HFFc6 (cell line): ENCODE data around the gene KRTAP1-1. TPM values are rescaled to one million over a fixed set of nuclear protein-coding genes. Genes with fewer than 3 reads are reported as not detected.
"Not testable (repeated sequence)": the region's sequence is repeated elsewhere in the genome, so short reads cannot be mapped to it uniquely, and the experiment has no call there.

Source experiments
- DNase-seq: peaks from one replicate; pipeline ENCODE4 v3.0.0-alpha.2; 2018
- H3K27ac Mint-ChIP-seq: 2 replicates; pipeline ENCODE4 v1.8.0; 2020; ENCODE audit warnings: mild to moderate bottlenecking, mixed read lengths
- H3K27me3 Mint-ChIP-seq: 2 replicates; pipeline ENCODE4 v1.8.0; 2021; ENCODE audit warnings: mild to moderate bottlenecking, moderate library complexity, mixed read lengths; ENCODE audit not compliant: insufficient read depth
- H3K36me3 Mint-ChIP-seq: 2 replicates; pipeline ENCODE4 v1.8.0; 2021; ENCODE audit warnings: low read depth, mixed read lengths
- H3K4me1 Mint-ChIP-seq: 2 replicates; pipeline ENCODE4 v1.8.0; 2020; ENCODE audit warnings: low read depth, mixed read lengths
- H3K4me3 Mint-ChIP-seq: 2 replicates; pipeline ENCODE4 v1.8.0; 2020; ENCODE audit warnings: mild to moderate bottlenecking, moderate library complexity, mixed read lengths
- H3K9me3 Mint-ChIP-seq: 2 replicates; pipeline ENCODE4 v1.8.0; 2020; ENCODE audit warnings: mild to moderate bottlenecking, mixed read lengths
- total RNA-seq, 6 experiments: library from RNA; stranded (reverse); fragmentation: NEBNext Ultra II Directional; extraction: Animal tissue kit (Norgen Biotek cat#: 25700); gene quantifications; 2 replicates in 1 of 6; 3 replicates in 5 of 6; pipeline ENCODE4 v1.2.3, GENCODE V29; 2021
- TF ChIP-seq, protein P1 (sequence below): fragments of 200-600 bp; sonication (generic); IDR thresholded peaks from 2 replicates; pipeline ENCODE4 v1.5.0; 2021; ENCODE audit warnings: antibody characterized with exemption, mild to moderate bottlenecking

The KRTAP1-1 gene
- total RNA-seq, 6 experiments from 2014 or later = 0.21 to 1.1 (median 0.50) TPM

DNA sequence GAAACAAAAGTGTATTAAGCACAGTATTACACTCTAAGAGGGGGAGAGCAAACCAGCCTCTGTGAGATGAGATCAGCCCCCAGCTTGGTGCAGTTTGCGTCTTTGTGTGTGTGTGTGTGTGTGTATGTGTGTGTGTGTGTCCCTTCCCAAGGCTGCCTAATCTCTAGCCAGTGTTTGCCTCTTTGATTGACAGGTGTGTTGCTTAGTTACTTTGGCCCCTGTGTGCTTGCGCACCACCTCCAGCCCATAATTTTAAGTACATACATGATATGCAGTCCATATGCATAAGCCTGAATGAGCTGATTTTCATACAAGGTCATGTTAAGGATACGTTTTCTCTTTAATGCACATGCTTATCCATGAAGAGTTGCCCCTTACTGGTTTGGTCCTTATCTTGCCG lies 39.5 kb downstream of the KRTAP1-1 start:
- H3K27me3 Mint-ChIP-seq = no peaks in the 10 kb centered on the region; the same call in 1 of the 2 replicates
- H3K36me3 Mint-ChIP-seq = no peaks in the 10 kb centered on the region
- TF ChIP-seq, protein P1, sequence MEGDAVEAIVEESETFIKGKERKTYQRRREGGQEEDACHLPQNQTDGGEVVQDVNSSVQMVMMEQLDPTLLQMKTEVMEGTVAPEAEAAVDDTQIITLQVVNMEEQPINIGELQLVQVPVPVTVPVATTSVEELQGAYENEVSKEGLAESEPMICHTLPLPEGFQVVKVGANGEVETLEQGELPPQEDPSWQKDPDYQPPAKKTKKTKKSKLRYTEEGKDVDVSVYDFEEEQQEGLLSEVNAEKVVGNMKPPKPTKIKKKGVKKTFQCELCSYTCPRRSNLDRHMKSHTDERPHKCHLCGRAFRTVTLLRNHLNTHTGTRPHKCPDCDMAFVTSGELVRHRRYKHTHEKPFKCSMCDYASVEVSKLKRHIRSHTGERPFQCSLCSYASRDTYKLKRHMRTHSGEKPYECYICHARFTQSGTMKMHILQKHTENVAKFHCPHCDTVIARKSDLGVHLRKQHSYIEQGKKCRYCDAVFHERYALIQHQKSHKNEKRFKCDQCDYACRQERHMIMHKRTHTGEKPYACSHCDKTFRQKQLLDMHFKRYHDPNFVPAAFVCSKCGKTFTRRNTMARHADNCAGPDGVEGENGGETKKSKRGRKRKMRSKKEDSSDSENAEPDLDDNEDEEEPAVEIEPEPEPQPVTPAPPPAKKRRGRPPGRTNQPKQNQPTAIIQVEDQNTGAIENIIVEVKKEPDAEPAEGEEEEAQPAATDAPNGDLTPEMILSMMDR = no peak
- no peak overlapping the region for H3K4me3 Mint-ChIP-seq
- H3K27ac Mint-ChIP-seq = no peak overlapping the region
- peaks cover 30% of the 10 kb centered on the region for H3K4me1 Mint-ChIP-seq
- no peaks in the 10 kb centered on the region for H3K9me3 Mint-ChIP-seq
- no peak for DNase-seq

DNA sequence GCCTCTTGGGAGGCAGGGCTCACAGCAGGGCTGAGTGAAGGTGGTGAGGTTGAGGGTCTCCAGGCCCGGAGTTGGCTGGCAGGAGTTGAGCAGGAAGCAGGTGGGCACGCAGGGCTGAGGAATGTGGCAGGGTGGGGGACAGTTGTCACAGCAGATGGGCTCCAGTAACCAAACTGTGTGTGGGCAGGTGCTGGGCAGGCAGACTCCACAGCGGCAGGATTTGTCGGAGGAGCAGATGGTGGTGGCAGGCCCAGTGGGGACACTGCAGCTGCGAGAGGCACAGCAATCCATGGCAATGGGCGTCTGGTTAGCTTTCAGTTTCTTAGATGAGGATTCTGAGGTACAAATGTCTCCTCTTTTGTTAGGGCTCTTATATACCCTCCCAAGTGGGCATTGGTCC lies 41.7 kb downstream of the KRTAP1-1 start, which contains the start of gene KRTAP3-2:
Gene KRTAP3-2, minus strand, starts transcription at position 344 of the 400 bp plus-strand sequence. Its CDS starts 53 bp downstream, at position 291.
- peaks cover 33% of the 10 kb centered on the region for H3K4me1 Mint-ChIP-seq
- H3K36me3 Mint-ChIP-seq, DNase-seq, H3K4me3 Mint-ChIP-seq, H3K27ac Mint-ChIP-seq, H3K27me3 Mint-ChIP-seq, H3K9me3 Mint-ChIP-seq: not testable (repeated sequence)

DNA sequence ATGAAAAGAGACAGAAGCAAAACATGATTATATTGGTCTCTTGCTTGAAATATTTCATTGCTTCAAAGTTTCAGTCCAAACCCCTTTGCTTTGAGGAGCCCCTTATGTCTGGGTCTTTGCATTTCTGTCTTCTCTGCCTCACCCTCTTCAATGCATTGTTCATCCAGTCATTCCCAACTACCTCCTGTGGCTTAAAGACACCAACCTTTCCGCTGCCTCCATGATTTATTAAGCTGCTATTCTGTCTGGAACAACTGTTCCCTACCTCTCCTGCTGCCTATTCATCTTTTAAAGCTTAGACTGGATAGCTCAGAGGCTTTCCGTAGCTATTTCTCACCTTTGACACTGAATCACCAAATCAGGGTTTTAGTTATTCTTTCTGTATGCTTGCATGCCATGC lies 43.9 kb downstream of the KRTAP1-1 start:
- no peak overlapping the region for H3K27ac Mint-ChIP-seq
- H3K9me3 Mint-ChIP-seq = no peaks in the 10 kb centered on the region
- H3K4me1 Mint-ChIP-seq = peaks cover 22% of the 10 kb centered on the region
- DNase-seq = no peak
- TF ChIP-seq, protein P1 = no peak
- no peaks in the 10 kb centered on the region for H3K36me3 Mint-ChIP-seq
- H3K4me3 Mint-ChIP-seq = no peak overlapping the region
- H3K27me3 Mint-ChIP-seq = no peaks in the 10 kb centered on the region; the same call in none of the 2 replicates

DNA sequence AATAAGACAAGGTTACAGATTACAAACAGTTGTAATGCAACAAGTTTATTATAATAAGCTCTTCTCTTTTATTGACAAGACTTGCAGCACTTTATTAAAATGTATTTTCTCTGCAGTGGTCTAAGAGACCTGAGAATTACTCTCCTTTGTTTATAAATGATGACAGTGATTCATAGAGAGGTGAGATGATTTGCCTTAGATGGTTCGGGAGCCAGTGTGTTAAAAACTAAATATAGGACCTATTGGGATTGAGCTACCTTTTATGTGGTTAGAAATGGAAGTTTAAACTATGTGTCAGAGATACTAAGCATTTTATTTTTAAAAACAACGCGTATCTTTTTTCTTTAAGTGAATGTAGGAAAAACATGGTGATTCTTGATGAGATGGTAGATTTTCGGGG lies 44.4 kb downstream of the KRTAP1-1 start:
- H3K4me3 Mint-ChIP-seq = no peak overlapping the region
- H3K27ac Mint-ChIP-seq = no peak overlapping the region
- TF ChIP-seq, protein P1 = no peak
- H3K36me3 Mint-ChIP-seq = no peaks in the 10 kb centered on the region
- H3K27me3 Mint-ChIP-seq = no peaks in the 10 kb centered on the region; the same call in none of the 2 replicates
- no peaks in the 10 kb centered on the region for H3K9me3 Mint-ChIP-seq
- peaks cover 20% of the 10 kb centered on the region for H3K4me1 Mint-ChIP-seq
- DNase-seq = no peak

DNA sequence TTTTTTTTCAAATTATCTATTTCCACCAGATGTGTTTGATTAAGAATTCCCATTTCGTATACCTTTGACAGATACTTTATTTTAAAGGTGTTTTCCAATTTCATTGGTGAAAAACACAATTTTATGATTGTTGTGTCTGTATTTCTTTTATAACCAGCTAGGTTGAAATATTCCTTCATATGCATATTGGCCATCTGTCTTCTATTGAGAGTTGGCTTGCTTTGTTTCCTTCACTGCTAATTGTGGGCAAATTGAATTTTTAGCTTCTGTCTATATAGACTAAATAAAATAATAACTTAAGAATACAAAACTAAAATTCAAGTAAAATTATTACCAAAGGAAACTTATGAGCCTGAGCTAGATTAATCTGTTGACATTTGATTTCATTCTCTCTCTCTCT lies 46.1 kb downstream of the KRTAP1-1 start:
- Mint-ChIP-seq H3K9me3 (no peaks in the 10 kb centered on the region), H3K36me3 (no peaks in the 10 kb centered on the region), H3K27me3 (no peaks in the 10 kb centered on the region; the same call in none of the 2 replicates), H3K4me3 (no peak overlapping the region), H3K4me1 (peaks cover 13% of the 10 kb centered on the region), H3K27ac (no peak overlapping the region)
- no peak for DNase-seq
- TF ChIP-seq, protein P1 = no peak

DNA sequence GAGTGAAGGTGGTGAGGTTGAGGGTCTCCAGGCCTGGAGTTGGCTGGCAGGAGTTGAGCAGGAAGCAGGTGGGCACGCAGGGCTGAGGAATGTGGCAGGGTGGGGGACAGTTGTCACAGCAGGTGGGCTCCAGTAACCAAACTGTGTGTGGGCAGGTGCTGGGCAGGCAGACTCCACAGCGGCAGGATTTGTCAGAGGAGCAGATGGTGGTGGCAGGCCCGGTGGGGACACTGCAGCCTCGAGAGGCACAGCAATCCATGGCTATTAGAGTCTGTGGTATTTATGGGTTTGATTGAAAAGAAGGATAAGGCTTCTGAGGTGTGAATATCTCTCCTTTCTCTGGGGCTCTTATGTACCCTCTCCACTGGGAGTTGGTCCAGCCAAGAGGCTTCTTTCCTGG lies 47.4 kb downstream of the KRTAP1-1 start, which contains the start of gene KRTAP3-3:
Gene KRTAP3-3, minus strand, starts transcription at position 326 of the 400 bp plus-strand sequence. Its CDS starts 67 bp downstream, at position 259.
- TF ChIP-seq, protein P1 = no peak
- Mint-ChIP-seq H3K9me3 (no peaks in the 10 kb centered on the region), H3K27me3 (no peaks in the 10 kb centered on the region; the same call in none of the 2 replicates), H3K27ac (no peak within 1 kb of the TSS), H3K36me3 (no peaks in the 10 kb centered on the region), H3K4me3 (no peak within 1 kb of the TSS), H3K4me1 (peaks cover 13% of the 10 kb centered on the region)
- DNase-seq = no peak
